HUES64 (cell line): ENCODE measurements around the gene KLHL35.

Experiments
- H3K27ac ChIP-seq: 2 replicates; pipeline ENCODE4 v1.7.0; 2013; ENCODE audit warnings: low read depth, low read length, inconsistent platforms
- H3K27me3 ChIP-seq: 2 replicates; pipeline ENCODE4 v1.6.1; 2013; ENCODE audit warnings: mild to moderate bottlenecking, low read length; ENCODE audit not compliant: insufficient read depth
- H3K36me3 ChIP-seq: 2 replicates; pipeline ENCODE4 v1.6.1; 2013; ENCODE audit warnings: mild to moderate bottlenecking, low read length; ENCODE audit not compliant: insufficient read depth
- H3K4me1 ChIP-seq: 2 replicates; pipeline ENCODE4 v1.6.1; 2013; ENCODE audit warnings: mild to moderate bottlenecking, low read length, moderate library complexity; ENCODE audit not compliant: insufficient read depth
- H3K4me3 ChIP-seq: 2 replicates; pipeline ENCODE4 v1.5.1; 2013; ENCODE audit warnings: mild to moderate bottlenecking, low read length, moderate library complexity
- H3K9ac ChIP-seq: 2 replicates; pipeline ENCODE4 v1.6.1; 2013; ENCODE audit warnings: mild to moderate bottlenecking, low read depth, low read length
- H3K9me3 ChIP-seq: 2 replicates; pipeline ENCODE4 v1.6.1; 2013; ENCODE audit warnings: low read depth, low read length; ENCODE audit not compliant: insufficient read depth
- WGBS: fragments of 150-250, 120-280 bp; methylation state at CpG from one replicate; pipeline ENCODE4 v1.1.7; 2013; ENCODE audit warnings: missing lambda C conversion rate; 5-methylcytosine and 5-hydroxymethylcytosine counted together

Gene KLHL35

GRCh38 chr11:75465701-75466531 lies 32.9 kb upstream of the KLHL35 start:
- Histone ChIP-seq H3K27me3 (no peaks in the 10 kb centered on the region), H3K4me3 (no peak overlapping the region), H3K9ac (no peak overlapping the region), H3K27ac (no peak overlapping the region; the same call in 1 of the 2 replicates), H3K4me1 (peaks cover 33% of the 10 kb centered on the region), H3K9me3 (no peaks in the 10 kb centered on the region), H3K36me3 (no peaks in the 10 kb centered on the region)
- 81% methylated on average over 11 of the region's 11 CpGs for WGBS

- Histone ChIP-seq H3K4me1 (peaks cover 33% of the 10 kb centered on the region), H3K36me3 (no peaks in the 10 kb centered on the region), H3K9me3 (no peaks in the 10 kb centered on the region), H3K9ac (peak overlapping the region; percentile 21; the same call in 1 of the 2 replicates), H3K4me3 (no peak overlapping the region), H3K27ac (peak overlapping the region; percentile 82), H3K27me3 (no peaks in the 10 kb centered on the region)
- WGBS = 75% methylated on average over 11 of the region's 11 CpGs
Measured at GRCh38 chr11:75463106-75463774, 30.2 kb upstream of the KLHL35 start.

GRCh38 chr11:75462117-75462653 lies 29.2 kb upstream of the KLHL35 start:
- 38% methylated on average over 5 of the region's 5 CpGs for WGBS
- H3K27ac ChIP-seq = peak overlapping the region; percentile 90
- H3K4me3 ChIP-seq = no peak overlapping the region
- H3K4me1 ChIP-seq = peaks cover 33% of the 10 kb centered on the region
- H3K36me3 ChIP-seq = no peaks in the 10 kb centered on the region
- peak overlapping the region; percentile 61; the same call in 1 of the 2 replicates for H3K9ac ChIP-seq
- H3K27me3 ChIP-seq = no peaks in the 10 kb centered on the region
- H3K9me3 ChIP-seq = no peaks in the 10 kb centered on the region

- Histone ChIP-seq H3K4me3 (no peak overlapping the region), H3K9me3 (no peaks in the 10 kb centered on the region), H3K9ac (no peak overlapping the region; the same call in 1 of the 2 replicates), H3K27ac (no peak overlapping the region), H3K27me3 (no peaks in the 10 kb centered on the region), H3K4me1 (peaks cover 29% of the 10 kb centered on the region; the same call in 1 of the 2 replicates), H3K36me3 (no peaks in the 10 kb centered on the region)
- 96% methylated on average over 6 of the region's 6 CpGs for WGBS
Measured at GRCh38 chr11:75461151-75461550, 28.1 kb upstream of the KLHL35 start.

- WGBS = 87% methylated on average over 14 of the region's 14 CpGs
Measured at GRCh38 chr11:75456596-75457183, 23.7 kb upstream of the KLHL35 start.

GRCh38 chr11:75454987-75455386 lies 22.0 kb upstream of the KLHL35 start:
- Histone ChIP-seq H3K27ac (no peak overlapping the region), H3K36me3 (no peaks in the 10 kb centered on the region), H3K9ac (no peak overlapping the region), H3K9me3 (no peaks in the 10 kb centered on the region), H3K27me3 (no peaks in the 10 kb centered on the region), H3K4me1 (no peaks in the 10 kb centered on the region), H3K4me3 (no peak overlapping the region)
- 83% methylated on average over 5 of the region's 5 CpGs for WGBS

More at GRCh38 chr11:75456596-75457183, 23.7 kb upstream of the KLHL35 start:
- Histone ChIP-seq H3K4me3 (no peak overlapping the region), H3K4me1 (peaks cover 3% of the 10 kb centered on the region; the same call in 1 of the 2 replicates), H3K36me3 (no peaks in the 10 kb centered on the region), H3K27me3 (no peaks in the 10 kb centered on the region), H3K9ac (no peak overlapping the region), H3K27ac (no peak overlapping the region), H3K9me3 (no peaks in the 10 kb centered on the region)

- Histone ChIP-seq H3K9me3 (no peaks in the 10 kb centered on the region), H3K27me3 (no peaks in the 10 kb centered on the region), H3K36me3 (no peaks in the 10 kb centered on the region), H3K27ac (no peak overlapping the region), H3K9ac (no peak overlapping the region), H3K4me1 (no peaks in the 10 kb centered on the region), H3K4me3 (no peak overlapping the region)
- whole genome bisulfite sequencing = 93% methylated on average over 8 of the region's 9 CpGs
Measured at GRCh38 chr11:75453916-75454655, 21.1 kb upstream of the KLHL35 start.

GRCh38 chr11:75450826-75451821 lies 18.1 kb upstream of the KLHL35 start:
- Histone ChIP-seq H3K27ac (no peak overlapping the region), H3K36me3 (no peaks in the 10 kb centered on the region), H3K27me3 (no peaks in the 10 kb centered on the region), H3K4me1 (no peaks in the 10 kb centered on the region), H3K9me3 (no peaks in the 10 kb centered on the region), H3K4me3 (no peak overlapping the region), H3K9ac (no peak overlapping the region)
- WGBS = 76% methylated on average over 46 of the region's 46 CpGs

GRCh38 chr11:75450236-75450635 lies 17.2 kb upstream of the KLHL35 start:
- H3K9me3 ChIP-seq = no peaks in the 10 kb centered on the region
- no peak overlapping the region for H3K9ac ChIP-seq
- H3K4me1 ChIP-seq = no peaks in the 10 kb centered on the region
- H3K36me3 ChIP-seq = no peaks in the 10 kb centered on the region
- WGBS = 91% methylated on average over 7 of the region's 7 CpGs
- no peak overlapping the region for H3K27ac ChIP-seq
- no peak overlapping the region for H3K4me3 ChIP-seq
- H3K27me3 ChIP-seq = no peaks in the 10 kb centered on the region

- H3K9me3 ChIP-seq = no peaks in the 10 kb centered on the region
- H3K27ac ChIP-seq = no peak overlapping the region
- no peak overlapping the region for H3K4me3 ChIP-seq
- WGBS = 90% methylated on average over 11 of the region's 11 CpGs
- H3K36me3 ChIP-seq = no peaks in the 10 kb centered on the region
- H3K4me1 ChIP-seq = no peaks in the 10 kb centered on the region
- no peak overlapping the region for H3K9ac ChIP-seq
- no peaks in the 10 kb centered on the region for H3K27me3 ChIP-seq
Measured at GRCh38 chr11:75449776-75450175, 16.8 kb upstream of the KLHL35 start.
